GM12801 (cell line): Measurements from ENCODE around the gene ZIC5.

ENCODE experiments used
- TF ChIP-seq, protein P1 (sequence below): IDR thresholded peaks from one replicate; pipeline ENCODE4 v1.5.1; 2011; ENCODE audit warnings: control low read depth; ENCODE audit not compliant: insufficient read length; ENCODE audit errors: extremely low read depth

Gene ZIC5

GRCh38 chr13:99971576-99972189 lies at the start of gene ZIC5:
ZIC5 (minus strand) TSS chr13:99971767; CDS start chr13:99971603, 164 bp downstream.
- TF ChIP-seq, protein P1, sequence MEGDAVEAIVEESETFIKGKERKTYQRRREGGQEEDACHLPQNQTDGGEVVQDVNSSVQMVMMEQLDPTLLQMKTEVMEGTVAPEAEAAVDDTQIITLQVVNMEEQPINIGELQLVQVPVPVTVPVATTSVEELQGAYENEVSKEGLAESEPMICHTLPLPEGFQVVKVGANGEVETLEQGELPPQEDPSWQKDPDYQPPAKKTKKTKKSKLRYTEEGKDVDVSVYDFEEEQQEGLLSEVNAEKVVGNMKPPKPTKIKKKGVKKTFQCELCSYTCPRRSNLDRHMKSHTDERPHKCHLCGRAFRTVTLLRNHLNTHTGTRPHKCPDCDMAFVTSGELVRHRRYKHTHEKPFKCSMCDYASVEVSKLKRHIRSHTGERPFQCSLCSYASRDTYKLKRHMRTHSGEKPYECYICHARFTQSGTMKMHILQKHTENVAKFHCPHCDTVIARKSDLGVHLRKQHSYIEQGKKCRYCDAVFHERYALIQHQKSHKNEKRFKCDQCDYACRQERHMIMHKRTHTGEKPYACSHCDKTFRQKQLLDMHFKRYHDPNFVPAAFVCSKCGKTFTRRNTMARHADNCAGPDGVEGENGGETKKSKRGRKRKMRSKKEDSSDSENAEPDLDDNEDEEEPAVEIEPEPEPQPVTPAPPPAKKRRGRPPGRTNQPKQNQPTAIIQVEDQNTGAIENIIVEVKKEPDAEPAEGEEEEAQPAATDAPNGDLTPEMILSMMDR: no peak

DNA sequence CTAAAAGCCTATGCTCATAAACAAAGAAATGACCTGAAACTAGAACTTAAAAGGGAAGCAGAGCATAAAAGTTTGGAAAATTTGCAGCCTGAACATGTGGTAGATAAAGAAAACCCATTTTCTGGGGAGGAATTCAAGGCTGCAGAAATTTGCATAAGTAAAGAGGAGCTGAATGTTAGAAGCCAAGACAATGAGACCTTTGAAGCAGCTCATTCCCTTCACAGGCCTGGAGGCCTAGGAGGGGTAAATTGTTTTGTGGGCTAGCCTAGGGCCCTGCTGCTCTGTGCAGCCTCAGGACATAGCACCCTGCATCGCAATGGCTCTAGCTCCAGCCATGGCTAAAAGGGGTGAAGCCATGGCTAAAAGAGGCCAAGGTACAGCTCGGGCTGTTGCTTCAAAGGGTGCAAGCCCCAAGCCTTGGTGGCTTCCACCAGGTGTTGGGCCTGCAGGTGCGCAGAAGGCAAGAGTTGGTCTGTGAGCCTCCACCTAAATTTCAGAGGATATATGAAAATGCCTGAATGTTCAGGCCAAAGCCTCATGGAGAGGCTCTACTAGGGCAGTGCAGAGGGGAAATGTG lies 48.3 kb upstream of the ZIC5 start:
- TF ChIP-seq, protein P1: no peak

- TF ChIP-seq, protein P1: no peak
Measured at GRCh38 chr13:100014621-100015020, 43.1 kb upstream of the ZIC5 start.

DNA sequence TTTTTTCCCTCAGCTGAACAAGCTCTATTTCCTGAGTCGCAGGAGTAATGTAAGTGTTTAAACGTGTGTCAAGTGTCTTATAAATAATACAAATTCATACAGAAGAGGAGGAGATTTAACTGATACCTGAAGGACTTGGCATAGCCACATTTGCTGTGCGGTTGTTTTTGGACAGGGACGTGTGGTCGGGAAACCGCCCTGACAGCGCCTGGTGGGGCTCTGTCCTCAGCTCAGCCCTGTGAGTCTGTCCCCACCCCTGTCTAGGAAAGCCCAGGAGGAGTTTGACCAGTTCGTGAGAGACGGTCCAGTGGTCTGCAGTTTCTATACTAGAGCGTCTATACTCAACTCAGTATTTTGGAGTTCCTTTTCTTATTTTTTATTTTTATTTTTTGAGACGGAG lies 26.7 kb upstream of the ZIC5 start:
- TF ChIP-seq, protein P1: no peak

- TF ChIP-seq, protein P1: no peak
Measured at GRCh38 chr13:99997702-99998214, 26.2 kb upstream of the ZIC5 start.

DNA sequence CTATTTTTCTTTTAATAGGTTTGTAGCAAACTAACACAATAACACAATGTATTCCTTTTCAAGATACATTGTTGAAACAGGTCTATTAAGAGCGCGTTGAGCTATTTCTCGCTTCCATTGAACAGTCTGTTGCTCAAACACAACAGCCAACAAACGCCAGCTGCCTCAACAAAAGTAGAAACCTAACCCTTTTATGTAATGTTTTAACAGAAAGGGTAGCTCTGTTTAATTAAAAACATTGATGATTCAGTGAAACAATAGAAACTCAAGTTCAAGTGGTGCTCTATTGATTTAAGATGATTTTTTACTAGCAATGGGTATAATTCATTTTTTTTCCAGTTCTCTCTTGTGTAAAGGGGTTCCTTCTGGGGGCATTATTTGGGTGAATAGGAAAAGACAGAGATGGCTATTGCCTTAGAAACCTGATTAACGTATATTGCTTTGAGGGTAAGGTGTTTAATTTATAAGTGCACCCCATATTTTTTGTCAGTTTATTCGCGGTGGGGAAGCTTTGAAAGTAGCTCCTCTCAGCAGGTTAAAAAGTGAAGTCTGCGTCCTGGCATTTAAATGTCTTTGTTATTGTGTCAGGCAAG lies 24.9 kb upstream of the ZIC5 start:
- TF ChIP-seq, protein P1: no peak

DNA sequence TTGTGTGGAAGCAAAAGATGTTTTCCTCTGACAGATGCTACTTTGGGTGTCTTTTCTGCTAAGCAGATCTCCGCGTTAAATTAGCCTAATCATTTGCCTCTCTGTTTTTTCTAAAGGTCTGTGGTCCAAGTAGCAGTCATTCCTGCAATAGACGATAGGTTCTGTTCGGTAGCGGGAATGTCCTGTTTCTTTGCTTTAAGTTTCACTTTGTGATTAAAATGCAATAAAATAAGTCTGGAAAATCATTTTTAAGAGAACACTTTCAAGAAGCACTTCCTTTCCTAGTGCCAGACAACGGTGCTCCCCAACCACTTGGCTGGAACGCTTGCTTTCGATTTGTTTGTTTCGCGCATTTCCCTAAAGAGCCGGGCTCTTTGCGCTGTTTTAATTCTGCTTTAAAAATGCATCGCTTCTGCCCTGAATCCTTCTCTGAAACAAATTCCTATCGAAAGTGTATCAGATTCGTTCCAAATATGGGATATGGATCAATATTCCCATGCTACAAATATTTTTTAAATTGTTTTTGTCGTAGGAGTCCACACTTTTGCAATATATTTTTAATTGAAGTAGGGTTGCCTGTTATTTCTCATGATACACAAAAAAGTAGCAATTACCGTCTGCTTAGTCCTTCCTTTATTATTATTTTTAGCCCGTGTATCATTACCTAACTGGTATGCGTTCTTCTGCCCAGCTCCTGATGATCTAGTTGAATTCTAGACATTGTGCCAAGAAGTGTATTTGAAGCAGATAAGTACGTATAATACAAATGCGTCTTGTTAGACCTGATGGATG lies 24.2 kb upstream of the ZIC5 start:
- TF ChIP-seq, protein P1: no peak
